ENCODE measurements around the gene CXCL1. TPM values are rescaled to one million over a fixed set of nuclear protein-coding genes. Genes with fewer than 3 reads are reported as not detected.

Gene CXCL1
- total RNA-seq, 1 donor from 2014 or later = 16.5 TPM

DNA sequence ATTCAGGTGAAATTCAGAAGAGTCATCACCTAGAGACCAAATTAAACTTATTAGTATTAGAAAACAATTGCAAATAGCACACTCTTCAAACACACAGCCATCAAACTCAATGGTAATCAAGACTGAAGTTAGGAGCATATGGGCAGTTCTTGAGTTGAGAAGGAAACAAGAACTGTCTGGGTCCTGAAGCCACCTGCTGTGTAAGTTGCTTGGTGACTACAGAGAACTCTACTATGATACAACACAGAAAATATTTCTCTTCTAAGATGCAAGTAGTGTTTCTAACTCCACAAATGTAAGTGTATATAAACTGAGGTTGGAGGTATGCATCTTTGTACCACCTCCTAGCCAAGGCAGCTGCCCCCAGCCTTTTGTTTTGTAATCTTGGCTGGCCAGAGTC is 16.4 kb upstream of the CXCL1 start:
- DNase-seq = no peak

DNA sequence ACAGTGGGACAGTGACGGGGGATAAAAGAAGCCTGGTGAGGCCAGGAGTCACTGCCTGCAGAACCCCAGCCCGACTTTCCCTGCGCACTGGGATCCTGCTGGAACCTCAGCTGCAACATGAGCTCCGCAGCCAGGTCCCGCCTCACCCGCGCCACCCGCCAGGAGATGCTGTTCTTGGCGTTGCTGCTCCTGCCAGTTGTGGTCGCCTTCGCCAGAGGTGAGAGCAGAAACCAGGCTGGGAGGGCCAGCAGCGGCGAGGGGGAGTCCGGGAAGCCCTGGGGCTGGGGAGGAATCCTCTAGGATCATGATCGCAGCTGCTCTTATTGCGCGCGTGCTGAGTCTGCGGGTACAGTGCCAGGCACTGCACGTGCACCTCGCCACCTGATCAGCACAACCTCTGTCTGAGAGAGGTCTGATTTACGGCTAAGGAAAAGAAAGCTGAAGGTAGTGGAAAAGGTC is 15.9 kb upstream of the CXCL1 start, which contains the start of gene PF4V1:
Gene PF4V1 (plus strand): TSS at position 51 of the 459 bp plus-strand sequence. CDS start 67 bp downstream, at position 118.
- peak; percentile 37 for DNase-seq

- DNase-seq = no peak
Measured at GRCh38 chr4:73853718-73854473, 15.3 kb upstream of the CXCL1 start.

DNA sequence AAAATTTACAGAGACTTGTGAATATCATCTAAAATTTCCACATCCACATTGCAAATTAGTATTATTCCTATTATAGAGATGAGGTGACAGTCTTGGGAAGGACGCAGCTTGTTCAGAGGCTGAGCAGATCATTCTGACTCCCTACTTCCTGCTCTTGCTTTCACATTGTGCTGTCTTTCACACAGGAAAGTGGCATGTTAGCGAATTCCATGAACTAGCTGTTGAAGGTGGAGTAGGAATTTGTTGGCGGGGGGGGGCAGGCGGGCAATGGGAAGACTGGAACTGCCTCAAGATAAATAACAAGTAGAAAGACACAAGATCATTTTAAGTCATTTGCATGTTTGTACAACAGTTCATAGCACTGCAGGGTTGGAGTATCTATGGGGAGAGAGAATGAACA is 13.8 kb upstream of the CXCL1 start:
- peak; percentile 69 for DNase-seq

- peak; percentile 64 for DNase-seq
Measured at GRCh38 chr4:73856518-73856917, 12.7 kb upstream of the CXCL1 start.

GRCh38 chr4:73859614-73860088 is 9.5 kb upstream of the CXCL1 start:
- DNase-seq = no peak

DNA sequence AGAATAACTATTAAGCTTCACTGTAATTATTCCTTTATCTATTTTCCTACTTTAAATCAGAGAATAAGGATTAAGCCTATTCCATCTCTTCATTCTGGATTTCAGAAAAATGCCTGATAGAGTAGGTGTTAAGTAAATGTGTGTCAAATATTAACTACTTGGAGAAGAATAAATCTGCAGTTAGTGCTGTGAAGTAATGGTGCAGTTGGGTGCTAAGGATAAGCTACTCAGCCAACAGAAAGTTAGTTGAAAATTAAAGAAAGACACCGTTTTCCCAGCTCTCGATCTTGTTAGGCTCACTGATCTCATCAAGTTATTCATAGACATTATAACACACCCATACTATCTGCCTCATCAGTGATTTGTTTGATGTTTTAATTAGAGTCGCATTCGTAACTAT is 9.0 kb upstream of the CXCL1 start:
- no peak for DNase-seq

DNA sequence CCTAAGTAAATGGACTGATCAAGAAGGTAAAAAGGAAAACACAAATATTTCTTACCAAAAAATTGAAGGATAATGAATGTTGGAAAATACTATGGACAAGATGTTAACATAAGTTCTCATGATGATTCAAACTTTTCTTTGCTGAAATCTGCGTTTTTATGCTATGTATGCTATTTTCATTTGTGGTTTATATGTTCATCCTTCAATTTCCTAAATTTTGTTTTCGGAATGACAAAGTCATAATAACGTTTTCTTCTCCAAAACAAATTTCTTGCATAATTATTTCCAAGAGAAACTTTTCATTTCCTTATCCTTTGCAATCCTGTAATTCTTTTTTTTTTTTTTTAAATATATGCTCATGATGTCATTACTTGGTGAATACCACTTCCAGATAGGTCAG is 8.3 kb upstream of the CXCL1 start:
- no peak for DNase-seq

DNA sequence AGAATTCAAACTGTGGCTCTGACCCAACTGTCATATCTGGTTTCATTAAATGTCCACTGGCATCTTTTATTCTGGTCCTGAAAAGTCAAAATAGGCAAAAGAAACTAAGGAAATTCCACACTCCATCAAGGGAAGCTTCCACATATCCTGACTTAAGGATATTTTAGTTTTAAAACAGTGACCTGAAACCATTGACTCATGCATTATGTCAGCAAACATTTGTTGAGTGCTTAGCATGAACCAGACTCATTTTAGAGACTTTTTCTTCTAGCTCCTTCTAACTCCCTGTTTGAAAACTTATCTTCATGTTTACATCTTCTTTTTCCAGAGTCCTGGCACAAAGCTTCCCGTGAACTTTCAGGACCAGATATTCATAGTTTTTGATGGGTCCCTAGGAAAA is 6.9 kb upstream of the CXCL1 start:
- peak; percentile 19 for DNase-seq

GRCh38 chr4:73864365-73864764 is 4.8 kb upstream of the CXCL1 start:
- DNase-seq = peak; percentile 58

DNA sequence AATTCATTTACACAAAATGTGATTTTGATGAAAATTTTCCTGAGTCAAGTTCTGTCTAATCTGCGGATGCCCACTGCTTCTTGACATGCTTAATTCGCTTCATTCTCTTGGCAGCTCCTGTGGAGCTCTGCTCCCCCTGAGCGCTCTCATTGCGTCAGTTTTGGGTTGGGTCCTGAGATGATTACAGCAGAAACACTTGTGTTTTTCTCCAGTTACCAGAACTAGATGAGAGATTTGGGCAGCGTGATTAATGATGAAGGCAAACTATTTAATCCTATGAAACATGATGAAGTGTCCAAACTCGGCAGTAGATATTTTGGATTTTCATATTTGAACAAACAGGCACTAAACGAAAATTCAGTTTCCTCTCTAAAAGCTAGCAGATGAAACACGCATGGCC is 4.2 kb upstream of the CXCL1 start:
- no peak for DNase-seq

GRCh38 chr4:73865431-73866096 is 3.6 kb upstream of the CXCL1 start:
- no peak for DNase-seq

DNA sequence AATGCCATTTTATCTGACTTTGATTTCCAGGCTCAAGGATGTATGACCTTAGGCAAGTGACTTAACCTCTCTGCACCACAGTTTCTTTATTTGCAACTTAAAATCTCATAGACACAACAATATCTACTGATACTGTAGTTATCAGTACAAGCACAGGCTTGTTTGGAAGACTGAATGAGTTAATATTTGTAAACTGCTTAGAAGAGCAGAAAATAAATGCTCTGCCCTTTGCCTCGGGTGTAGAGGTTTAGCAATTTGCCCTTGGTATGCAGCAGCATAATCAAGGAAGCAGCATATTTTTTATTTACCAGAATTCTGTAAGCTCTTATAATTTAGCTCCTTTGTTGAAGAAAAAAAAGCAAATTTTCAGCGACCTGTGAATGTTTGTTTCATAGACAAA is 2.9 kb upstream of the CXCL1 start:
- DNase-seq = no peak

DNA sequence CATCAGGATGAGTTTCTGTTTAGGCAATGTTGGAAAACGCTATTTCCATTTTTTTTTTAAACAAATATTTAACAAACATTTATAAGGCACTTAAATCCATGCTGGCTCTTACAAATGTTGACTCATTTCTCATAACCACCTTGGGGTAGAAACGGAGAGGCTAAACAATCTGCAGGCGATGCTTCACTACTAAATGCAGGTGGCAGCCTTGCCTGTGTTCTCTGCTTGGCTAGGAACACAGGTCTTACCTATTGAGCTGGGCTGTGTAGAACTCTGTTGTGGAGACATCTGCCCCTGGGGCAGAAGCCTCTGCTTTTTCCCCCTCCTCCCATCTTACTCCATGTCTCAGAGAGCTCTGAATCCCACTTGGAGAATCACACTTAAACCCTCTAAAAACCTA is 1.4 kb upstream of the CXCL1 start:
- DNase-seq = peak; percentile 43

- DNase-seq = peak; percentile 44
Measured at GRCh38 chr4:73868206-73869129, 725 bp upstream of the CXCL1 start.

DNA sequence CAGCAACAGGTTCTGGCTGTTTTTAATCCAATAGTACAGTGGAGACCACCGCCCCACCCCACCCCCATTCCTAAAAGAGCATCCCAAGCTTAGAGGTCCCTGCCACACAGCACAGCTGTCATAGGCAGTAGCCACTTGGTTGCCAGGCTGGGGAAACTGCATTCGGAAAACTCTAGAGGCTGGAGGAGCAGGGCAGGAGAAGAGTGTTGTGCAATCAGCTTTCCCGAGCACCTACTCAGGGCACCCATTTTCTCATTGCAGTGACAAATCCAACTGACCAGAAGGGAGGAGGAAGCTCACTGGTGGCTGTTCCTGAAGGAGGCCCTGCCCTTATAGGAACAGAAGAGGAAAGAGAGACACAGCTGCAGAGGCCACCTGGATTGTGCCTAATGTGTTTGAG is 1.1 kb downstream of the CXCL1 start:
- DNase-seq = peak; percentile 41

DNA sequence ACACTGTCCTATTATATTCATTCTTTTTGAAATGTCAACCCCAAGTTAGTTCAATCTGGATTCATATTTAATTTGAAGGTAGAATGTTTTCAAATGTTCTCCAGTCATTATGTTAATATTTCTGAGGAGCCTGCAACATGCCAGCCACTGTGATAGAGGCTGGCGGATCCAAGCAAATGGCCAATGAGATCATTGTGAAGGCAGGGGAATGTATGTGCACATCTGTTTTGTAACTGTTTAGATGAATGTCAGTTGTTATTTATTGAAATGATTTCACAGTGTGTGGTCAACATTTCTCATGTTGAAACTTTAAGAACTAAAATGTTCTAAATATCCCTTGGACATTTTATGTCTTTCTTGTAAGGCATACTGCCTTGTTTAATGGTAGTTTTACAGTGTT is 1.6 kb downstream of the CXCL1 start:
- DNase-seq = peak; percentile 47

GRCh38 chr4:73871511-73872310 is 2.5 kb downstream of the CXCL1 start:
- peak; percentile 51 for DNase-seq

DNA sequence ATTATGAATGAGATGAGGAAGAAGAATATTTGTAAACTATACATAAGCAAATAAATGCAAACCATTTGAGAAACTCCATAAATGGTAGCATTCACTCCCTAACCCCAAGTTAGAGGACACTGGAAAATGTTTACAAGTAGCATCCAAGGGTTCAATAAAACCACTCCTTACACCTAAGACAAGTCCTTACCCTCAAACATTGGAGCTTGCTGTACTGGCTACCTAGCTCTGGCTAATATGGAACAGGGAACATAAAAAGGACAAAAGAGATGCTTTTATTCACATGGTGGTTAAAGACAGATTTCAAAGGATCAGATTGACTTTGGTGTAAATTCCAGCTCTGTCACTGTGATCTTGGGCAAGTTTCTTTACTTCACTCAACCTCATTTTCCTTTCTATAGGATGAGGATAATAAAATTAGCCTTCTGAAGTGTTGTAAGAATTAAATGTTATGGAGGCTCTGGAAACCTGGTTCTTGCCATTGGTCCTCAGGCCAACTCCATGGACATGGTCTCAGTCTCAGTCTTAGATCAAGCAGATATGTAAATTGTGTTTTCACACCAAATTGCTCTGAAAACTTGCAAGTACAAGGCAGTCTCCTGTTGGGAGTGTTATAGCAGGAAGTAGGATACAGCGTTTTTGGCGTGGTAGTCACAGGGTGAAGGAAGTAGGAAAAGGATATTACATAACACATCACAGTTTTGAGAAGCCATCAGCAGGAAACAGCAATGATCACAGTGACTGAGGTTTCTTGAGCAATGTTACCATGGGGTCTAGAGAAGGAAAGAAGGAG is 3.3 kb downstream of the CXCL1 start:
- DNase-seq = peak; percentile 78

DNA sequence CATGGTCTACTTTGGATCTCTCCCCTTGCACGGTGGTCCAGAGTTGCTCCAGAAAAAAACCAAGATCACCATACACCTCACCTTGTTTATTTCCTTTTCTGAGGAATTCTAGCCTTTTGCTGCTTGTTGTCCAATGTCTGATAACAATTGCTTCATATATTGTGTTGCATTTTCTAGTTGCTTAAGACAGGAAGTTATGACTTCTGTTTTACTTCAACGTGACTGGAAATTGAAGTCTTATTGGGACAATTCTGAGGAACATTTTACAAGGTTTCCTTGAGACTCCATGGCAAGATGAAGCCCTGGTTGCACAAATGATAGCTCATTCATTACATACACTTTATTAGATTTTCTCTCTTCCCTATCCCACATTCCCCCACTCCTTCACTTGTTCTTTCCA is 5.2 kb downstream of the CXCL1 start:
- no peak for DNase-seq

DNA sequence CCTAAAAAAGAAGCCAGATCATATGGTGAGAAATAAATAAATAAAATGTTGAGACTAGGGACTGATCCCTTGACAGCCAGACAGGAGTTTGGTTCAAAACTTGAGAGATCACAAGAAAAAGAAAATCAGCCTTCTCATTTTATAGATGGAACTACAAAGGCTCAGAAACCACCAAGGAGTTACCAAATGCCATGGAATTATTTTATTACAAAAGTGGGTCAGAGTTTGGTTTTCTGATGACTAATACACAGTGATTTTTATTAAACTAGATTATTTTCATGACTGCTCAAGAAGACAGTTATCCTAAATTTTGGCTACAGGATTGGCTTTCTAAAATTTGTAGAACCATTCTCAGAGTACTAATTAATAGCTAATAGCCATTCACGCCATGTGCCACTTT is 6.2 kb downstream of the CXCL1 start:
- DNase-seq = no peak
